ENCODE data around the gene ADRB2.

ADRB2 gene

GRCh38 chr5:148805326-148806290 is 20.8 kb upstream of the ADRB2 start:
- no peak for DNase-seq (ENCODE audit: low read depth, low spot score)

GRCh38 chr5:148806520-148806931 is 19.9 kb upstream of the ADRB2 start:
- no peak for DNase-seq (ENCODE audit: low read depth, low spot score)

DNA sequence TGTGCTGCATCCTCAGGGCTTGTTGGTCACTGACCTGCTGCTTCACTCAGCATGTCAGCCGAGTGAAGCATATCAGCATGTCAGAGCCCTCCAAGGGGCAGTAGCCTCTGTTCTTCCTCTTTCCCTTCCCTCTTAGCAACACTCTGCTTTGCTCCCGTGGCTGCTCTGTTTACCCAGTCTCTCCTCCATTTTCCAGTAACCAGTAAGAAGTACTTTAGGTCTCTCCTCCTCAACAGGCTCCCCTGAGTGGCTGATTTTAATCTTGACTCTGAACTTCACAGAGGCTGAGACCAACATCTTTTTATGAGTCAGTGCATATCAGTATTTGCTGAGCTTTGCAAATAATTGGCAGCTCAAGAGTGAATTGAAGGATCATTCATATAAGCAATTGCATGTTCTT is 18.6 kb upstream of the ADRB2 start:
- DNase-seq (ENCODE audit: low read depth, low spot score): no peak

- no peak for DNase-seq (ENCODE audit: low read depth, low spot score)
These were observed 17.4 kb upstream of the ADRB2 start for GRCh38 chr5:148808864-148809642.

GRCh38 chr5:148809781-148810524 is 16.5 kb upstream of the ADRB2 start:
- DNase-seq (ENCODE audit: low read depth, low spot score): no peak

- no peak for DNase-seq (ENCODE audit: low read depth, low spot score)
These were observed 15.6 kb upstream of the ADRB2 start for GRCh38 chr5:148810823-148811222.

DNA sequence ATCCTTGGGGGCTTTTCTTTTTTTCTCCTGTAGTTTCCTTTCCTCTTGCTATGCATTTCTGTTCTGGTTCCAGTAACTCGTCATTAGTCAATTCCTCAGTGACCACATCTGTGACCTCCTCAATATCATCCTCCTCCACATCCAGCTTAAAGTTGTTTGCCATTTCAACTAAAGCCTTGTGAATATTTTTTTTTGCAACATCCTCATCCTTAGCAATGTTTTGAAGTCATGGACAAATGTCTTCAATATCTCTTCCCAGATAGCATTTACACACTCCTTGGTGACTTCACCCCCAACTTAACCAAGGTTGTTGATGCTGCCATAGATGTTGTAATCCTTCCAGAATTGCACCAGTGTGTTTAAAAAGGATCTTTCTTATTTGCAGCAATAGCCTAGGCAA is 14.7 kb upstream of the ADRB2 start:
- DNase-seq (ENCODE audit: low read depth, low spot score): no peak

DNA sequence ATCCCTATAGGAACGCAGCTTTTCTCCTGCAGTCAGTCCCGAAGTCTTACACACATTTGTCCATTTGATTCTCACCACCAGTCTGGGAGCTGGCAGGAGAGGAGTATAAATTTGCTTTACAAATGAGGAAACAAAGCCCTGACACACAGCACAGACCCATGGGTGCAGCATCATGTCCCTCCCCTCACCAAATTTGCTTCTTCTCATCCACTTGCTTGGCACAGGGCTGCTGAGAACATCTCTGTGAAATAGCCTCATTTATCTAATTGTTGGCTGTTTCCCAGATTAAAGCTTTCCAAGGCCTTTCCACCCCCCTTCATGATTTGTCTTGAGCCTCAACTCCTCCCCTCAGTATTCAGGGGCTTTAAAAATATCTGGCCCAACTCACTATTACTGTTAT is 11.3 kb upstream of the ADRB2 start:
- DNase-seq (ENCODE audit: low read depth, low spot score): no peak

- DNase-seq (ENCODE audit: low read depth, low spot score): no peak
These were observed 10.8 kb upstream of the ADRB2 start for GRCh38 chr5:148815578-148815977.

DNA sequence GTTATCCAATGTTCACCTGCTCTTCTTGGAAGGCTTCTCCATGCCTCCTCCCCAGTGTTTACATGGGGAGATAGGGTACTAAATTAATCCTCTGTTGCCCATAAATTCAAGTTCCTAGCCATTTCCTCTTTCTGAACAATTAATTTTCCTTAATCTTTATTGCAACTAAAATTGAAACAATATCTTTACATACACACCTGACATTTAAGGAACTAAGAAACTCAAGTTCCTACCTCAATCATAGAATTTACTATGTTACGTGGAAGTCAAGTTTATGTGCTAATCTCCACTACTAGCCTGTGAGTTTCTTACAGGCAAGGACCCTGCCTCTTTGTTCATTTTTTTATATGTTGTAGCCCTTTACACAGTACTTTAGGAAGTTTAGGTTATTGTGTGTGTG is 10.1 kb upstream of the ADRB2 start:
- no peak for DNase-seq (ENCODE audit: low read depth, low spot score)

GRCh38 chr5:148816782-148817181 is 9.6 kb upstream of the ADRB2 start:
- DNase-seq (ENCODE audit: low read depth, low spot score): no peak

DNA sequence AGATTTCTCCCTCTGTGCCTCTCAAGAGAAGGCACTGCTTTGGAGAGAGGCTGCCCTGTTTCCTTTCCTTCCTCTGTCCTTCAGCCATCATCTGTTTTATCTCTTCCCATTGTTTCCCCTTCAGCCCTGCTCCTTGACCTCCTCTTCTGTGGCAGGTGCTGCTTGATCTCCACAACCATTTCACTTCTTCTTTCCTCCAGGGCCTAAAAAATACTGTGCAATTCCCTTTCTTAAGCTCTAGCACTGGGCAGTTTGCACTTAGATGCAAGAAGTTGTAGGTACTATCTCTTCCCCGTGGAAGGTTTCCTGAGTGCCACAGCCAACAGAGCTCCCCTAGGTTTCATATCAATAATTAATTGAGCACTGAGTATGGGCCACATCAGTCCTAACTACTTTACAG is 8.8 kb upstream of the ADRB2 start:
- no peak for DNase-seq (ENCODE audit: low read depth, low spot score)

DNA sequence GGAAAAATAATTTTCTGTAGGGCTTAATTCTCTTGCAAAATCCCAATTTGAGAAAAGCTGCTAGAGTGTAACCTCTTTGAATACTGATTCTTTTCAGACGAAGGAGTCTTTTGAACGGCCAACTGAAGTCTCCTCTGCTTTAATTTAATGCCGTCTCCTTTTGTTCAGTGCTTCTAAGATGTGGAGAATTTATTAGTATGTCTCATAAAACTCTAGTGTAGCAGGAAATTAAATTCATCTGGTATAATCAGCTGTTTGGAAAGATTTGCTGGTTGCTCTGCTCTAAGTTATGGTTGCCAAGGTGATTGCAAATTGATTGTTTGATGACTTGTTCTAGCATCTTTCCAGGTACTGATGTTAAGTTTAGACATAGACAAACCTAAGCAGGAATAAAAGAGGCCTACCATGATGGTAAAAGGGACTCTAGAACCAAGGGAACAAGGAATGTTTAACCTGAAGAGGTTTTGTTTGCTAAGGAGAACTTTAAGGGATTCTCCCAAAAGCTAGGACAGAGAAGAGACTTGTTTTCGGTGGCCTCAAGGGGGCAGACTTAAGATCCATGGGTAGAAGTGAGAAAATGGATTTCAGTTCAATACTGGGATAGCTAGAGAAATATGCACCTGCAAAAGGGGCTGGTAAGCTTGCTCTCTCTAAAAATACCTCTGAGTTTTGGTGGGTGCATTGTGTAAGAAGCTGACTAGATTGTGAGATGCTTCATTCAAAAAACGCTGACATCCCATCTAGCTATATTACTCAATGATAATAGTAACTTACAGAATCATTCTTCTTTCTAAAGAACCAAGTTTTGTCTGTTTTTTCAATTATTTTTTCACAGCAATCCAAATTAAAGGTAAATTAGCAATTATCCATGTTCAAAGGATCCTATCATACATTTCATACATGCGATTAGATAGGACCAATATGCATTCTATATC is 5.7 kb upstream of the ADRB2 start:
- DNase-seq (ENCODE audit: low read depth, low spot score): no peak

DNA sequence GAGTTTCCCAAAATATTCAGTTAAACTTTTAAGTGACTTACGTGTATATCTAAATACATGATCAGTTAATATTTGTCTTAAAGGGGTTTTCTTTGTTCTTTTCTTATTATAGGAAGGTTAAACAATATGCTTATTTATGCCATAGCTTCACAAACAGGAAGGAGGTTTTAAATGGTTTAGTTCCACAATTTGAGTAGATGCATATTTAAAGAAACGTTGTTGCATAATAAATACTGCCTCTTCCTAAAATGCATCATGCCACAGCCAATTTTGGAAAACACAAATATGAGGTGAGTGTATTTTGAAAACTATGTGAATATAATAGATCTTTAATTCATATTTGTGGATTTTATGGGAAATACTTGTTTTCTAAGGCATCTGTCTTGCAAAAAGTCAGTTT is 2.5 kb upstream of the ADRB2 start:
- no peak for DNase-seq (ENCODE audit: low read depth, low spot score)

- no peak for DNase-seq (ENCODE audit: low read depth, low spot score)
These were observed 727 bp upstream of the ADRB2 start for GRCh38 chr5:148825716-148826052.

- no peak for DNase-seq (ENCODE audit: low read depth, low spot score)
These were observed 294 bp downstream of the ADRB2 start for GRCh38 chr5:148826739-148827070.

DNA sequence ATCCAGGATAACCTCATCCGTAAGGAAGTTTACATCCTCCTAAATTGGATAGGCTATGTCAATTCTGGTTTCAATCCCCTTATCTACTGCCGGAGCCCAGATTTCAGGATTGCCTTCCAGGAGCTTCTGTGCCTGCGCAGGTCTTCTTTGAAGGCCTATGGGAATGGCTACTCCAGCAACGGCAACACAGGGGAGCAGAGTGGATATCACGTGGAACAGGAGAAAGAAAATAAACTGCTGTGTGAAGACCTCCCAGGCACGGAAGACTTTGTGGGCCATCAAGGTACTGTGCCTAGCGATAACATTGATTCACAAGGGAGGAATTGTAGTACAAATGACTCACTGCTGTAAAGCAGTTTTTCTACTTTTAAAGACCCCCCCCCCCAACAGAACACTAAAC is 1.3 kb downstream of the ADRB2 start:
- no peak for DNase-seq (ENCODE audit: low read depth, low spot score)

GRCh38 chr5:148828511-148829247 is 2.3 kb downstream of the ADRB2 start:
- no peak for DNase-seq (ENCODE audit: low read depth, low spot score)

DNA sequence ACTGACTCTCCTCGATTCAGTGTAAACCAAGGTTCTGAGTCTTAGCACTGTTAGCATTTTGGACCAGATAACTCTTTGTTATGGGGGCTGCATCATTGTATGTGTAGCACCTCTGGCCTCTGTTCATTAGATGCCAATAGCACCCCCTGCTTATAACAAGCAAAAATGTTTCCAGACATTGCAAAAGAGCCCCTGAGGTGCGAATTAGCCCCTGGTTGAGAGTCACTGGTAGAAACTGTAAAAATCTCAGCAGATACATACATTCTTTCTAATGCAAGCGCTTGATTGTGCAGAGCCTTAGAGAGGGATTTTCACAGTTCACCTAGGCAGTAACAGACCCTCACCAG is 2.8 kb downstream of the ADRB2 start:
- no peak for DNase-seq (ENCODE audit: low read depth, low spot score)

DNA sequence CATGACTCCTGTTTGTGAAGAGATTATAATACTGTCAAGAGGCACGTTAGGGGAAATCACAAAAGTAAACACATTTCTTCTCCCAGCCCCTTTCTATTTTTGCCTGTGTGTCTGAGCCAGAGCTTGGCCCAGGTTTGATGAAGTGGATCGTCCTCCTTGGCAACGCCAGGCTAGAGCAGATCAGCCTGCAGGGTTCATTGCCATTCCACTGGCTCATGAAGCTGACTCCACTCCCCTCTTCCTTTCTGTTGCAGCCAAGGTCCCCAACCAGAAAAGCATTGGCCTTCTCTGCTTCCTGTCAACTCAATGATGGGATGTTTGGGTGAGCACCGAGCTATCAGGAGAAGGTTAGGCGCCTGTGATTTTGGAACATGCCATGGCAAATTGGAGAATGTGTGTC is 3.3 kb downstream of the ADRB2 start:
- no peak for DNase-seq (ENCODE audit: low read depth, low spot score)

- DNase-seq (ENCODE audit: low read depth, low spot score): no peak
These were observed 3.8 kb downstream of the ADRB2 start for GRCh38 chr5:148830211-148830610.

Measured in activated CD4-positive, CD25-positive, alpha-beta regulatory T cell treated with anti-CD3 and anti-CD28 coated beads, Interleukin-2, amount 50 U/mL, for 16 hours (primary cell).